ENCODE data around the gene SETD4. TPM values are rescaled to one million over a fixed set of nuclear protein-coding genes. Genes with fewer than 3 reads are reported as not detected.

SETD4 gene
- total RNA-seq, 1 experiment from 2014 or later = 12.5 TPM

GRCh38 chr21:36030581-36031189 lies 29.6 kb downstream of the SETD4 start:
- H3K27ac ChIP-seq (ENCODE audit: low read length) = no peak overlapping the region
- no peaks in the 10 kb centered on the region for H3K9me2 ChIP-seq (replicated peaks; ENCODE audit: low read length)
- TF ChIP-seq EZH2 (IDR thresholded peaks at IDR 0.05; ENCODE audit: low read length, unreplicated experiment) = no peak
- TF ChIP-seq EZH2phosphoT487 (IDR thresholded peaks at IDR 0.05; ENCODE audit: borderline replicate concordance, low read length) = no peak
- TF ChIP-seq CTCF (conservative IDR thresholded peaks at IDR 0.05; ENCODE audit: low read depth, low read length) = no peak
- CTCF ChIA-PET = no interaction called here
- H3K9me3 ChIP-seq (ENCODE audit: low read length) = no peaks in the 10 kb centered on the region
- H4K20me1 ChIP-seq (ENCODE audit: low read length) = no peaks in the 10 kb centered on the region
- H3K4me1 ChIP-seq (ENCODE audit: insufficient read depth, low read length) = no peaks in the 10 kb centered on the region
- no peak overlapping the region for H3K4me3 ChIP-seq (ENCODE audit: low read length)
- no peaks in the 10 kb centered on the region for H3F3A ChIP-seq (ENCODE audit: low read length, unreplicated experiment)
- no TSS peak for BruUV-seq (replicated peaks)
- POLR2A ChIA-PET (ENCODE audit: unreplicated experiment) = no interaction called here
- ATAC-seq (no peak), DNase-seq (peak; percentile 11)
- no peak overlapping the region for H3K4me2 ChIP-seq (ENCODE audit: low read length)
- intact Hi-C loops (cut with micrococcal nuclease) = no loop called here
- no peaks in the 10 kb centered on the region for H3K27me3 ChIP-seq (ENCODE audit: low read length)
- no peaks in the 10 kb centered on the region for H3K79me2 ChIP-seq (ENCODE audit: low read length)
- H2AFZ ChIP-seq (ENCODE audit: low read length) = no peak overlapping the region
- H3K9ac ChIP-seq (ENCODE audit: low read length) = no peak overlapping the region
- peaks cover 8% of the 10 kb centered on the region for H3K36me3 ChIP-seq (ENCODE audit: low read depth, low read length)

- ChIA-PET CTCF (no interaction called here), POLR2A (ENCODE audit: unreplicated experiment) (no interaction called here)
- H3K9me2 ChIP-seq (replicated peaks; ENCODE audit: low read length) = no peaks in the 10 kb centered on the region
- H3K4me3 ChIP-seq (ENCODE audit: low read length) = no peak overlapping the region
- no peaks in the 10 kb centered on the region for H3F3A ChIP-seq (ENCODE audit: low read length, unreplicated experiment)
- H2AFZ ChIP-seq (ENCODE audit: low read length) = no peak overlapping the region
- H3K4me2 ChIP-seq (ENCODE audit: low read length) = no peak overlapping the region
- no peaks in the 10 kb centered on the region for H3K4me1 ChIP-seq (ENCODE audit: insufficient read depth, low read length)
- H3K9me3 ChIP-seq (ENCODE audit: low read length) = no peaks in the 10 kb centered on the region
- no peak overlapping the region for H3K27ac ChIP-seq (ENCODE audit: low read length)
- DNase-seq (no peak), ATAC-seq (no peak)
- BruUV-seq (replicated peaks) = no TSS peak
- intact Hi-C loops (cut with micrococcal nuclease) = loop anchor here (2.0 to 10.0 kb wide), 4 partner anchors 83 to 1145 kb away; no protein-coding TSS in a partner anchor
- TF ChIP-seq EZH2phosphoT487 (IDR thresholded peaks at IDR 0.05; ENCODE audit: borderline replicate concordance, low read length) (no peak), CTCF (conservative IDR thresholded peaks at IDR 0.05; ENCODE audit: low read depth, low read length) (no peak), EZH2 (IDR thresholded peaks at IDR 0.05; ENCODE audit: low read length, unreplicated experiment) (no peak)
- no peak overlapping the region for H3K9ac ChIP-seq (ENCODE audit: low read length)
- no peaks in the 10 kb centered on the region for H3K27me3 ChIP-seq (ENCODE audit: low read length)
- no peaks in the 10 kb centered on the region for H3K79me2 ChIP-seq (ENCODE audit: low read length)
- no peaks in the 10 kb centered on the region for H4K20me1 ChIP-seq (ENCODE audit: low read length)
- H3K36me3 ChIP-seq (ENCODE audit: low read depth, low read length) = no peaks in the 10 kb centered on the region
Measured at GRCh38 chr21:36029309-36029708, 31.0 kb downstream of the SETD4 start.
